Measurements from ENCODE around the gene PHLDA1. TPM values are rescaled to one million over a fixed set of nuclear protein-coding genes. Genes with fewer than 3 reads are reported as not detected.

The PHLDA1 gene
- total RNA-seq, 1 donor = 52.5 TPM

- Histone ChIP-seq H3K4me3 (ENCODE audit: low read length) (no peak overlapping the region), H3K27me3 (ENCODE audit: insufficient read depth, low read length) (no peaks in the 10 kb centered on the region), H3K4me1 (ENCODE audit: insufficient read depth, low read length) (no peaks in the 10 kb centered on the region), H3K9me3 (ENCODE audit: low read depth, low read length) (no peaks in the 10 kb centered on the region)
Observed at GRCh38 chr12:76014007-76014406, 17.6 kb downstream of the PHLDA1 start.

GRCh38 chr12:76013603-76014002 is 18.0 kb downstream of the PHLDA1 start:
- no peak overlapping the region for H3K4me3 ChIP-seq (ENCODE audit: low read length)
- H3K27me3 ChIP-seq (ENCODE audit: insufficient read depth, low read length) = no peaks in the 10 kb centered on the region
- no peaks in the 10 kb centered on the region for H3K4me1 ChIP-seq (ENCODE audit: insufficient read depth, low read length)
- H3K9me3 ChIP-seq (ENCODE audit: low read depth, low read length) = no peaks in the 10 kb centered on the region

GRCh38 chr12:76012644-76013043 is 18.9 kb downstream of the PHLDA1 start:
- Histone ChIP-seq H3K4me1 (ENCODE audit: insufficient read depth, low read length) (no peaks in the 10 kb centered on the region), H3K9me3 (ENCODE audit: low read depth, low read length) (no peaks in the 10 kb centered on the region), H3K27me3 (ENCODE audit: insufficient read depth, low read length) (no peaks in the 10 kb centered on the region), H3K4me3 (ENCODE audit: low read length) (no peak overlapping the region)

GRCh38 chr12:76010732-76011458 is 20.7 kb downstream of the PHLDA1 start:
- no peaks in the 10 kb centered on the region for H3K4me1 ChIP-seq (ENCODE audit: insufficient read depth, low read length)
- no peak overlapping the region for H3K4me3 ChIP-seq (ENCODE audit: low read length)
- no peaks in the 10 kb centered on the region for H3K9me3 ChIP-seq (ENCODE audit: low read depth, low read length)
- no peaks in the 10 kb centered on the region for H3K27me3 ChIP-seq (ENCODE audit: insufficient read depth, low read length)

GRCh38 chr12:76008428-76008827 is 23.1 kb downstream of the PHLDA1 start:
- Histone ChIP-seq H3K4me3 (ENCODE audit: low read length) (no peak overlapping the region), H3K27me3 (ENCODE audit: insufficient read depth, low read length) (no peaks in the 10 kb centered on the region), H3K4me1 (ENCODE audit: insufficient read depth, low read length) (no peaks in the 10 kb centered on the region), H3K9me3 (ENCODE audit: low read depth, low read length) (no peaks in the 10 kb centered on the region)

GRCh38 chr12:76007640-76008039 is 23.9 kb downstream of the PHLDA1 start:
- H3K4me3 ChIP-seq (ENCODE audit: low read length) = no peak overlapping the region
- H3K9me3 ChIP-seq (ENCODE audit: low read depth, low read length) = no peaks in the 10 kb centered on the region
- no peaks in the 10 kb centered on the region for H3K27me3 ChIP-seq (ENCODE audit: insufficient read depth, low read length)
- H3K4me1 ChIP-seq (ENCODE audit: insufficient read depth, low read length) = no peaks in the 10 kb centered on the region

- no peaks in the 10 kb centered on the region for H3K4me1 ChIP-seq (ENCODE audit: insufficient read depth, low read length)
- H3K4me3 ChIP-seq (ENCODE audit: low read length) = no peak overlapping the region
- no peaks in the 10 kb centered on the region for H3K27me3 ChIP-seq (ENCODE audit: insufficient read depth, low read length)
- no peaks in the 10 kb centered on the region for H3K9me3 ChIP-seq (ENCODE audit: low read depth, low read length)
Observed at GRCh38 chr12:76006028-76006925, 25.3 kb downstream of the PHLDA1 start.

- H3K4me1 ChIP-seq (ENCODE audit: insufficient read depth, low read length) = no peaks in the 10 kb centered on the region
- H3K9me3 ChIP-seq (ENCODE audit: low read depth, low read length) = no peaks in the 10 kb centered on the region
- no peak overlapping the region for H3K4me3 ChIP-seq (ENCODE audit: low read length)
- no peaks in the 10 kb centered on the region for H3K27me3 ChIP-seq (ENCODE audit: insufficient read depth, low read length)
Observed at GRCh38 chr12:76003355-76003638, 28.3 kb downstream of the PHLDA1 start.

GRCh38 chr12:76002598-76003354 is 28.8 kb downstream of the PHLDA1 start:
- Histone ChIP-seq H3K4me1 (ENCODE audit: insufficient read depth, low read length) (no peaks in the 10 kb centered on the region), H3K9me3 (ENCODE audit: low read depth, low read length) (no peaks in the 10 kb centered on the region), H3K27me3 (ENCODE audit: insufficient read depth, low read length) (no peaks in the 10 kb centered on the region), H3K4me3 (ENCODE audit: low read length) (no peak overlapping the region)

GRCh38 chr12:75998292-75999063 is 33.1 kb downstream of the PHLDA1 start:
- no peaks in the 10 kb centered on the region for H3K9me3 ChIP-seq (ENCODE audit: low read depth, low read length)
- H3K27me3 ChIP-seq (ENCODE audit: insufficient read depth, low read length) = no peaks in the 10 kb centered on the region
- no peaks in the 10 kb centered on the region for H3K4me1 ChIP-seq (ENCODE audit: insufficient read depth, low read length)

GRCh38 chr12:75997658-75998057 is 33.9 kb downstream of the PHLDA1 start:
- Histone ChIP-seq H3K4me3 (ENCODE audit: low read length) (no peak overlapping the region), H3K4me1 (ENCODE audit: insufficient read depth, low read length) (no peaks in the 10 kb centered on the region), H3K27me3 (ENCODE audit: insufficient read depth, low read length) (no peaks in the 10 kb centered on the region), H3K9me3 (ENCODE audit: low read depth, low read length) (no peaks in the 10 kb centered on the region)

More at GRCh38 chr12:75998292-75999063, 33.1 kb downstream of the PHLDA1 start:
- H3K4me3 ChIP-seq (ENCODE audit: low read length) = no peak overlapping the region

GRCh38 chr12:75996861-75997447 is 34.6 kb downstream of the PHLDA1 start:
- H3K4me1 ChIP-seq (ENCODE audit: insufficient read depth, low read length) = no peaks in the 10 kb centered on the region
- H3K9me3 ChIP-seq (ENCODE audit: low read depth, low read length) = no peaks in the 10 kb centered on the region
- H3K4me3 ChIP-seq (ENCODE audit: low read length) = no peak overlapping the region
- H3K27me3 ChIP-seq (ENCODE audit: insufficient read depth, low read length) = no peaks in the 10 kb centered on the region

GRCh38 chr12:75995691-75996090 is 35.9 kb downstream of the PHLDA1 start:
- H3K9me3 ChIP-seq (ENCODE audit: low read depth, low read length) = no peaks in the 10 kb centered on the region
- H3K4me3 ChIP-seq (ENCODE audit: low read length) = no peak overlapping the region
- H3K4me1 ChIP-seq (ENCODE audit: insufficient read depth, low read length) = no peaks in the 10 kb centered on the region
- H3K27me3 ChIP-seq (ENCODE audit: insufficient read depth, low read length) = no peaks in the 10 kb centered on the region

GRCh38 chr12:75994069-75994740 is 37.4 kb downstream of the PHLDA1 start:
- no peaks in the 10 kb centered on the region for H3K4me1 ChIP-seq (ENCODE audit: insufficient read depth, low read length)
- no peaks in the 10 kb centered on the region for H3K27me3 ChIP-seq (ENCODE audit: insufficient read depth, low read length)
- no peak overlapping the region for H3K4me3 ChIP-seq (ENCODE audit: low read length)
- H3K9me3 ChIP-seq (ENCODE audit: low read depth, low read length) = no peaks in the 10 kb centered on the region

Data from mononuclear cell (primary cell).